ENCODE results near the gene UCMA.

DNA sequence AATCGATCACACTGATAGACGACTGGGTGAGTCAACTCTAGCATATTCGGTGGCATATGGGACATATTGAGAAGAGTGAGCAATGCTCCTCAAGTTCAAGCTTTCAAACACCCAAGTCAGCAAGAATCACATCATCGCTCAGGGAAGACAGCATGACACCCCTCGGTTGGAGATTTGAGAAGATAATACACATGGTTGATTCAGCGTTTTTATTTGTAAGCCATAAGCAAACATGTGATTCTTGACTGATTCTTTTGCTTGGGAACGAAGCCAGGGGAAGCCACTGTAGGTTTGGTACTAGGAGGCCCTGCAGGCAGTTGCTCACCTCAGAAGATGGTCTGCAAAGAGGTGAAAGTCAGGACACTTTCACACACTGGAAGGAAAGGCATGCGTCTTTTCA is 12.6 kb downstream of the UCMA start:
- TF ChIP-seq, protein P1, sequence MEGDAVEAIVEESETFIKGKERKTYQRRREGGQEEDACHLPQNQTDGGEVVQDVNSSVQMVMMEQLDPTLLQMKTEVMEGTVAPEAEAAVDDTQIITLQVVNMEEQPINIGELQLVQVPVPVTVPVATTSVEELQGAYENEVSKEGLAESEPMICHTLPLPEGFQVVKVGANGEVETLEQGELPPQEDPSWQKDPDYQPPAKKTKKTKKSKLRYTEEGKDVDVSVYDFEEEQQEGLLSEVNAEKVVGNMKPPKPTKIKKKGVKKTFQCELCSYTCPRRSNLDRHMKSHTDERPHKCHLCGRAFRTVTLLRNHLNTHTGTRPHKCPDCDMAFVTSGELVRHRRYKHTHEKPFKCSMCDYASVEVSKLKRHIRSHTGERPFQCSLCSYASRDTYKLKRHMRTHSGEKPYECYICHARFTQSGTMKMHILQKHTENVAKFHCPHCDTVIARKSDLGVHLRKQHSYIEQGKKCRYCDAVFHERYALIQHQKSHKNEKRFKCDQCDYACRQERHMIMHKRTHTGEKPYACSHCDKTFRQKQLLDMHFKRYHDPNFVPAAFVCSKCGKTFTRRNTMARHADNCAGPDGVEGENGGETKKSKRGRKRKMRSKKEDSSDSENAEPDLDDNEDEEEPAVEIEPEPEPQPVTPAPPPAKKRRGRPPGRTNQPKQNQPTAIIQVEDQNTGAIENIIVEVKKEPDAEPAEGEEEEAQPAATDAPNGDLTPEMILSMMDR (IDR thresholded peaks at IDR 0.05), result no peak
- TF ChIP-seq POLR2A (IDR thresholded peaks at IDR 0.05), result no peak

Measured in right lobe of liver (tissue), 4 donors.